MM.1S (cell line): Measurements from ENCODE around the gene CEP164.
A peak's percentile ranks its signal among the peaks of the same experiment; 100 is the strongest.

Experiments
- DNase-seq: peaks from one replicate; pipeline ENCODE4 v3.0.0-alpha.2; 2015
- H2AFZ ChIP-seq: fragments of 300-600 bp; sonication (generic); 2 replicates; pipeline ENCODE4 v1.6.0; 2016; ENCODE audit warnings: antibody characterized with exemption, low read length
- H3F3A ChIP-seq: fragments of 300-600 bp; sonication (generic); 2 replicates; pipeline ENCODE4 v1.6.1; 2016; ENCODE audit warnings: mild to moderate bottlenecking, antibody characterized with exemption, low read length, moderate library complexity, mixed read lengths; ENCODE audit not compliant: insufficient read depth
- H3K27ac ChIP-seq: fragments of 300-600 bp; sonication (generic); 2 replicates; pipeline ENCODE4 v1.5.1; 2016; ENCODE audit warnings: mild to moderate bottlenecking, low read length
- H3K27me3 ChIP-seq: fragments of 300-600 bp; sonication (generic); replicated peaks from 2 replicates; pipeline ENCODE4 v1.6.0; 2016; ENCODE audit warnings: low read length; ENCODE audit not compliant: insufficient read depth
- H3K36me3 ChIP-seq: fragments of 300-600 bp; sonication (generic); replicated peaks from 2 replicates; pipeline ENCODE4 v1.6.1; 2016; ENCODE audit warnings: mild to moderate bottlenecking, low read length, mixed read lengths; ENCODE audit not compliant: insufficient read depth
- H3K4me1 ChIP-seq: fragments of 300-600 bp; sonication (generic); 2 replicates; pipeline ENCODE4 v1.6.1; 2016; ENCODE audit warnings: low read length, mixed read lengths
- H3K4me2 ChIP-seq: fragments of 300-600 bp; sonication (generic); 2 replicates; pipeline ENCODE4 v1.6.0; 2016; ENCODE audit warnings: low read depth, low read length
- H3K4me3 ChIP-seq: fragments of 300-600 bp; sonication (generic); 2 replicates; pipeline ENCODE4 v1.5.1; 2016; ENCODE audit warnings: low read length, mixed read lengths
- H3K79me2 ChIP-seq: fragments of 300-600 bp; sonication (generic); 2 replicates; pipeline ENCODE4 v1.6.1; 2016; ENCODE audit warnings: mixed run types, low read length, mixed read lengths
- H3K9ac ChIP-seq: fragments of 300-600 bp; sonication (generic); 2 replicates; pipeline ENCODE4 v1.6.1; 2016; ENCODE audit warnings: low read length, mixed read lengths
- H3K9me2 ChIP-seq: fragments of 300-600 bp; sonication (generic); replicated peaks from 2 replicates; pipeline ENCODE4 v1.6.1; 2016; ENCODE audit warnings: mild to moderate bottlenecking, low read length, mixed read lengths; ENCODE audit not compliant: insufficient read depth
- H3K9me3 ChIP-seq: fragments of 300-600 bp; sonication (generic); replicated peaks from 2 replicates; pipeline ENCODE4 v1.6.1; 2016; ENCODE audit warnings: mild to moderate bottlenecking, low read length, mixed read lengths; ENCODE audit not compliant: insufficient read depth
- H4K20me1 ChIP-seq: fragments of 300-600 bp; sonication (generic); 2 replicates; pipeline ENCODE4 v1.6.1; 2016; ENCODE audit warnings: mild to moderate bottlenecking, low read length, moderate library complexity, mixed read lengths; ENCODE audit not compliant: insufficient read depth
- CTCF ChIP-seq: fragments of 300-600 bp; sonication (generic); IDR thresholded peaks from 2 replicates; pipeline ENCODE4 v1.5.1; 2016; ENCODE audit warnings: antibody characterized with exemption, low read length, mixed read lengths
- EZH2 ChIP-seq: fragments of 300-600 bp; sonication (generic); optimal IDR thresholded peaks from 2 replicates; pipeline ENCODE3; 2017; ENCODE audit warnings: low read depth, mild to moderate bottlenecking, antibody characterized with exemption, low read length, mixed read lengths
- EZH2phosphoT487 ChIP-seq: fragments of 300-600 bp; sonication (generic); IDR thresholded peaks from 2 replicates; pipeline ENCODE4 v1.6.1; 2018; ENCODE audit warnings: antibody characterized with exemption, low read length

CEP164 gene

GRCh38 chr11:117442049-117442868 is 114.6 kb downstream of the CEP164 start:
- H3K79me2 ChIP-seq: no peaks in the 10 kb centered on the region
- no peak overlapping the region for H3K9ac ChIP-seq
- no peaks in the 10 kb centered on the region for H3K4me1 ChIP-seq
- H3K4me3 ChIP-seq: no peak overlapping the region
- H3K9me3 ChIP-seq: no peaks in the 10 kb centered on the region
- no peak overlapping the region for H3K4me2 ChIP-seq
- no peak overlapping the region for H3K27ac ChIP-seq
- no peaks in the 10 kb centered on the region for H3F3A ChIP-seq
- H3K27me3 ChIP-seq: peaks cover 84% of the 10 kb centered on the region
- no peaks in the 10 kb centered on the region for H4K20me1 ChIP-seq
- H3K9me2 ChIP-seq: no peaks in the 10 kb centered on the region
- TF ChIP-seq EZH2phosphoT487 (no peak), EZH2 (no peak), CTCF (no peak)
- no peaks in the 10 kb centered on the region for H3K36me3 ChIP-seq
- no peak overlapping the region for H2AFZ ChIP-seq
- no peak for DNase-seq

DNA sequence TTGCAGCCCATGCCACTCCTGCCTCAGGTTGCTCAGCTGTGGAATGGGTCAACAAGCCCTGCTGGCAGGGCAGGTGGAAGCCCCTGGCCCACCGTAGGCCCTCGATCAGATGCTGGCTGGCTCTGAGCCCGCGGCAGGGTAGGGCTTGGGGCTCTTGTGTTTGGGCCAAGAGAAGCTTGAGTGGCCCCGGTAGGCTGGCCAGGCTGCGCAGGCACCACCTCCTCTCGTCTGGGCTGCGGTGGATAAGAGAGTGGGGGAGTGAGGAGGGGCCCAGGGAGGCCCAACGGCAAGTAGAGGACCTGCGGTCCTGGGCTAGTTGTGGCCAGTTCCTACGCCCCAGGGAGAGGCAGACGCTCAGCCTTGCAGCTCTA is 115.2 kb downstream of the CEP164 start:
- Histone ChIP-seq H3K27me3 (peaks cover 79% of the 10 kb centered on the region), H3K36me3 (no peaks in the 10 kb centered on the region), H3K9me2 (no peaks in the 10 kb centered on the region), H3F3A (no peaks in the 10 kb centered on the region), H3K27ac (no peak overlapping the region), H3K79me2 (no peaks in the 10 kb centered on the region), H3K9me3 (no peaks in the 10 kb centered on the region), H2AFZ (no peak overlapping the region), H3K9ac (no peak overlapping the region), H3K4me1 (no peaks in the 10 kb centered on the region), H3K4me3 (no peak overlapping the region), H3K4me2 (no peak overlapping the region), H4K20me1 (no peaks in the 10 kb centered on the region)
- TF ChIP-seq CTCF: no peak
- no peak for TF ChIP-seq EZH2
- no peak for DNase-seq

DNA sequence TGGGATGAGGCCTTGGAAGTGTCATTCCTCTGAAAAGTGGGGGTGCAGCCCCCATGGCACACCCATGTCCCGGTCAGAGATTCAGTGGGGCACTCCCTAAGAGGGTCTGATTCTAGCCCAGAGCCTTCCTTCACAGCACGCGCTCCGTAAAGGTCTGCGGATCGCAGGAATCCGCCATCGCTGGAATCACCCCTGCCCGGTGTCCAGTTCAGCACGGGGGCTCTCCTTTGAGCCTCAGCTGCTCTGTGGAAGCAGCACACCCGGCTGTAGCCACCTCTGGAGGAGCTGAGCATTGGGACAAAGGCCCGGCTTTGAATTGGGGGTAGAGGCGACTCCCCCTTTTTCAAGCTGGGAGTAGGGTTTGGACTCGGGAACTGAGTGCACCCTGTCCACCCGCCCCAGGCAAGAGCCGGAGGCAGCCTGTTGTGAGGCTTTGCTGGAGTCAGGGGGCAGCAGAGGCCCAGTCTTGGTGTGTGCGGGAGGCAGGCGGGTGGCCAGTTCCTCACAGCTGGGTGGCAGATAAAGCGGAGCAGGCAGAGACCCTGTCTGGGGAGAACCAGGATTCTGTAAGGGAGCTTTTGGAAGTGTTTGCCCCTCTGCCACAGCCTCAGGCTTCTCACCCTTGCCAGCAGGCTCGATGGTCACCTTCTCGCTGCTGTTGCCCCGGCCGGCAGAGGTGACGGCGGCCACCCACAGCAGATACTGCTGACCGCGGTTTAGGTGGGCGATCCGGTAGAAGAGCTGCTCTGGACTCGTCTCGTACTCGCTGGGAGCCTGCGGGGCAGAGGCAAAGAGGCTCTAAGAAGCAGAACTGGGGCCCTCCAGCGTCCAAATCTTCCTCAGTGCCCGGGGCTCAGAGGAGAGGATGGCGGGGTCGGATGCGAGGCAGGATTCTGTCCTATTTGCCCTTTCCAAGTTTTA is 115.9 kb downstream of the CEP164 start:
- peaks cover 78% of the 10 kb centered on the region for H3K27me3 ChIP-seq
- H3K36me3 ChIP-seq: no peaks in the 10 kb centered on the region
- no peak overlapping the region for H3K4me2 ChIP-seq
- H3K9me2 ChIP-seq: no peaks in the 10 kb centered on the region
- no peaks in the 10 kb centered on the region for H4K20me1 ChIP-seq
- H3F3A ChIP-seq: no peaks in the 10 kb centered on the region
- H3K79me2 ChIP-seq: no peaks in the 10 kb centered on the region
- no peaks in the 10 kb centered on the region for H3K9me3 ChIP-seq
- H3K27ac ChIP-seq: no peak overlapping the region
- TF ChIP-seq EZH2 (no peak), CTCF (peak; percentile 10; the same call in 1 of the 2 replicates)
- no peaks in the 10 kb centered on the region for H3K4me1 ChIP-seq
- no peak overlapping the region for H3K9ac ChIP-seq
- H2AFZ ChIP-seq: no peak overlapping the region
- no peak for DNase-seq
- H3K4me3 ChIP-seq: no peak overlapping the region
